Adipocyte (in vitro differentiated cells): Measurements from ENCODE around the gene MST1R.
A peak's percentile ranks its signal among the peaks of the same experiment; 100 is the strongest.
"Not testable (repeated sequence)": the region's sequence is repeated elsewhere in the genome, so short reads cannot be mapped to it uniquely, and the experiment has no call there.

Experiments
- DNase-seq: peaks from one replicate; pipeline ENCODE4 v3.0.0-alpha.2; 2015; ENCODE audit warnings: low read depth
- H3K27me3 ChIP-seq: replicated peaks from 2 replicates; pipeline ENCODE4 v1.7.0; 2013; ENCODE audit warnings: mild to moderate bottlenecking, low read length, moderate library complexity; ENCODE audit not compliant: control insufficient read depth, insufficient read depth
- H3K36me3 ChIP-seq: 2 replicates; pipeline ENCODE4 v1.7.0; 2013; ENCODE audit warnings: low read length, mild to moderate bottlenecking, moderate library complexity; ENCODE audit not compliant: control insufficient read depth, insufficient read depth, severe bottlenecking
- H3K4me1 ChIP-seq: 2 replicates; pipeline ENCODE4 v1.7.0; 2013; ENCODE audit warnings: mild to moderate bottlenecking, low read length, moderate library complexity; ENCODE audit not compliant: control insufficient read depth, insufficient read depth
- H3K4me3 ChIP-seq: 2 replicates; pipeline ENCODE4 v1.7.0; 2013; ENCODE audit warnings: mild to moderate bottlenecking, low read length, moderate library complexity
- H3K9ac ChIP-seq: 2 replicates; pipeline ENCODE4 v1.7.0; 2013; ENCODE audit warnings: mild to moderate bottlenecking, low read length, moderate library complexity
- H3K9me3 ChIP-seq: 2 replicates; pipeline ENCODE4 v1.7.0; 2013; ENCODE audit warnings: mild to moderate bottlenecking, low read length, moderate library complexity; ENCODE audit not compliant: control insufficient read depth

MST1R gene

DNA sequence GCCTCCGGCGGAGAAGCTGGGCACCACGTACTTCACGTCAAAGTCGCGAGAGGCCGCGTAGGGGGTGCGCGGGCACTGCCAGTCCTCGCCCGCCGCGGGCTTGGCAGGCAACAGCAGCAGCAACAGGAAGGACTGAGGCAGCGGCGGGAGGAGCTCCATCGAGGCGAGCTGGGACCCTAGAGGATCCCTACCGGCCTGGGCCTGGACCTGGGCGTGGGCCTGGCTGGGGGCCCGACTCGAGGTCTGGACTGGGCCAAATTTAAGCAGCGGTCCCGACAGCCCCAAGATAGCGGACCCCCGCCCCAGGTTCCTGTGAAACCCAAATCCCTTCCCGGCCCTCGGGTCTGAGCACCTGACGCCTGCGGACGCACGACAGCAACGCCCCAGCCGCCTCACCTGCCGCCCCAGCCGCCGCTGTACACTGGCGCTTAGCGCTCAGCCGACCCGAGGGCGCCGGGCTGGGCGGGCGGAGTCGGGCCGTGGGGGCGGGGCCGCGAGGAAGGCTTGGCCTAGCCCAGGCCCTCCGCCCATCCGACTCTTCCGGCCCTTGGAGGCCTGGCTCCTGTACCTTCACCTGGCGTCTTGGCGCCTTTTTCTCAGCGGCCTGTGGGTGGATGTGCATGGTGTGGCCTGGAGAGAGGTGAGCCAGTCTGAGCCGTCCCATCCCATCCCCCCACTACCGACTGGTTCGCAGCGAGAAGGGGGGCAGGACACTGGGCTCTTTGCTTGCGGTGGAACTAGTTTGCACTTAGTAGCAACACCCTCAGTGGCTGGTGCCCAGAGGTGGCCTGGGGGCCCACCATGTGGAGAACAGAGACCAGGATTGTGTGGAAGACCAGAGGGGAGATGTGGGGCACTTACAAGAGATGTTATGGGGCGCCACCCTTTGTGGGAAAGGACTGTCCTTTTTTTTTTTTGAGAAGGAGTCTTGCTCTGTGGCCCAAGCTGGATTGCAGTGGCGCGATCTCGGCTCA is at the start of gene MST1R:
Gene MST1R (minus strand): TSS at position 423 of the 974 bp plus-strand sequence. CDS start 264 bp downstream, at position 159.
- Histone ChIP-seq H3K4me1 (peaks cover 11% of the 10 kb centered on the region), H3K36me3 (peaks cover under 1% of the 10 kb centered on the region), H3K27me3 (no peaks in the 10 kb centered on the region), H3K9me3 (no peaks in the 10 kb centered on the region), H3K9ac (peak within 1 kb of the TSS; percentile 52), H3K4me3 (peak within 1 kb of the TSS; percentile 12)
- no peak for DNase-seq

DNA sequence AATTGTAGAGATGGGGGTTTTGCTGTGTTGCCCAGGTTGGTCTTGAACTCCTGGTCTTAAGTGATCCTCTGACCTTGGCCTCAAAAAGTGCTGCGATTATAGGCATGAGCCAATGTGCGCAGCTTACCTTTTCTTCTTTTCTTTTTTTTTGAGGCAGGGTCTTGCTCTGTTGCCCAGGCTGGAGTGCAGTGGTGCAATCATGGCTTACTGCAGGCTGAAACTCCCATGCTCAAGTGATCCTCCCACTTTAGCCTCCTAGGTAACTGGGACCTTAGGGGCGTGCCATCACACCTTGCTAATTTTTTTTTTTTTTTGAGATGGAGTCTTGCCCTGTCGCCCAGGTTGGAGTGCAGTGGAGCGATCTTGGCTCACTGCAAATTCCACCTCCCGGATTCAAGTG is 49.3 kb upstream of the MST1R start:
- DNase-seq, result no peak
- H3K27me3 ChIP-seq, result no peaks in the 10 kb centered on the region
- no peak overlapping the region for H3K4me3 ChIP-seq
- peaks cover 13% of the 10 kb centered on the region for H3K4me1 ChIP-seq
- no peaks in the 10 kb centered on the region for H3K36me3 ChIP-seq
- H3K9me3 ChIP-seq, result no peaks in the 10 kb centered on the region
- H3K9ac ChIP-seq, result no peak overlapping the region

GRCh38 chr3:49942651-49943050 is 39.0 kb upstream of the MST1R start:
- H3K9me3 ChIP-seq, result no peaks in the 10 kb centered on the region
- peaks cover 4% of the 10 kb centered on the region for H3K36me3 ChIP-seq
- H3K4me1 ChIP-seq, result peaks cover 12% of the 10 kb centered on the region
- no peaks in the 10 kb centered on the region for H3K27me3 ChIP-seq
- H3K4me3 ChIP-seq, result no peak overlapping the region
- no peak for DNase-seq
- H3K9ac ChIP-seq, result no peak overlapping the region

DNA sequence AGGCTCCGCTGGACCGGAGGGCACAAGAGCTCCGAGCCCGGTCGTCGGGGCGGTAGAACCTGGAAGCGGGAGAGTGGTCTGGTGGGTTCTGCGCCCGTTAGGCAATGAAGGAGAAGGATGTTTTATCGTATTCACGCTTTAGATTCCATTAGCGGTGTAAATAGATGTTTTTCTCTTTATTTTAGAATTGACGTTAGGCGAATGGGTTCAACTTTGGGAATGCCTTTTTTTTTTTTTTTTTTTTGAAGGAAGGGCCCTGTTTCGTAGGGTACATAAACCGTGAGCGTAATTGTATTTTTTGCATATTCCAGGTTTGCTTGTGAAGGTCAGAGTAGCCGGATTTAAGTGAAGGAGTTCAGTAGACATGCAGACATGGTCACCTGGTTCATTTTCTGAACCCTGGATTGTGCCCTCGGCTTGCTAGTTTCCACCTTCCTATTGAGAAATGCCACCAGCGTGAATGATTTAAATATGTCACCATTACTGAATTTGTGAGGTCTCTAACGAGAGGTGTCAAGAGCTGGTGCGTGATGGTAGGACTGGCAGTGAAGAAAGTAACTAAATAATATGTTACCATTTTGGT is 37.1 kb upstream of the MST1R start:
- no peaks in the 10 kb centered on the region for H3K27me3 ChIP-seq
- H3K4me3 ChIP-seq, result peak overlapping the region; percentile 100
- peak overlapping the region; percentile 99 for H3K9ac ChIP-seq
- peaks cover 22% of the 10 kb centered on the region for H3K4me1 ChIP-seq
- peak; percentile 16 for DNase-seq
- H3K36me3 ChIP-seq, result peaks cover under 1% of the 10 kb centered on the region
- H3K9me3 ChIP-seq, result no peaks in the 10 kb centered on the region

GRCh38 chr3:49939858-49940666 is 36.4 kb upstream of the MST1R start, which contains the start of gene RBM6:
RBM6 (plus strand) TSS chr3:49940150; CDS start chr3:49962642, 22,492 bp downstream.
- H3K4me1 ChIP-seq, result peaks cover 22% of the 10 kb centered on the region
- no peaks in the 10 kb centered on the region for H3K9me3 ChIP-seq
- no peaks in the 10 kb centered on the region for H3K36me3 ChIP-seq
- peak within 1 kb of the TSS; percentile 100 for H3K4me3 ChIP-seq
- H3K27me3 ChIP-seq, result no peaks in the 10 kb centered on the region
- H3K9ac ChIP-seq, result peak within 1 kb of the TSS; percentile 99
- DNase-seq, result peak; percentile 98

DNA sequence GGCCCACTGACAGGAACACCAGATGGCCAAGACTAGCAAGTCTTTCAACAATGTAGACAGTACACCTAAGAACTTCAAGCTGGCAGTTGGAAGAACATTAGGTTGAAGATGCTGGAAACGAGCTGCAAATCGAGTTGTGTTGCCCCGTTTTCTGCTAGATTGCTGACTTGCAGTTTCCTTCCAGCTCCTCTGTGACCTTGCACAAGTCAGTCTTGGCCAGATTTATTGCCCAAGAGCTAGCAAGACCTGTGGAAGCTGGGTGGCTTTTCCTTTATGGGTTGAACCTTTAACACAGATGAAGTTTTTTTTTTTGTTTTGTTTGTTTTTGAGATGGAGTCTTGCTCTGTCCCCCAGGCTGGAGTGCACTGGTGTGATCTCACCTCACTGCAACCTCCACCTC is 33.4 kb upstream of the MST1R start:
- peaks cover 19% of the 10 kb centered on the region for H3K4me1 ChIP-seq
- no peaks in the 10 kb centered on the region for H3K36me3 ChIP-seq
- H3K4me3 ChIP-seq, result no peak overlapping the region
- no peak for DNase-seq
- H3K9ac ChIP-seq, result peak overlapping the region; percentile 15
- no peaks in the 10 kb centered on the region for H3K27me3 ChIP-seq
- no peaks in the 10 kb centered on the region for H3K9me3 ChIP-seq

GRCh38 chr3:49932281-49932680 is 28.6 kb upstream of the MST1R start:
- DNase-seq, H3K4me3 ChIP-seq, H3K36me3 ChIP-seq, H3K9me3 ChIP-seq, H3K27me3 ChIP-seq, H3K9ac ChIP-seq: not testable (repeated sequence)
- peaks cover 26% of the 10 kb centered on the region for H3K4me1 ChIP-seq

- Histone ChIP-seq H3K4me1 (peaks cover 24% of the 10 kb centered on the region), H3K4me3 (no peak overlapping the region), H3K9ac (no peak overlapping the region), H3K27me3 (no peaks in the 10 kb centered on the region), H3K36me3 (no peaks in the 10 kb centered on the region), H3K9me3 (no peaks in the 10 kb centered on the region)
- DNase-seq, result no peak
Measured at GRCh38 chr3:49930922-49931321, 27.2 kb upstream of the MST1R start.

GRCh38 chr3:49930168-49930690 is 26.6 kb upstream of the MST1R start:
- Histone ChIP-seq H3K9ac (peak overlapping the region; percentile 96), H3K27me3 (no peaks in the 10 kb centered on the region), H3K4me1 (peaks cover 24% of the 10 kb centered on the region), H3K36me3 (no peaks in the 10 kb centered on the region), H3K9me3 (no peaks in the 10 kb centered on the region), H3K4me3 (peak overlapping the region; percentile 98)
- no peak for DNase-seq

GRCh38 chr3:49929291-49930167 is 25.9 kb upstream of the MST1R start, which contains the start of gene MON1A:
MON1A (minus strand) TSS chr3:49929811; CDS start chr3:49913346, 16,465 bp downstream.
- Histone ChIP-seq H3K27me3 (no peaks in the 10 kb centered on the region), H3K4me3 (peak within 1 kb of the TSS; percentile 98), H3K9ac (peak within 1 kb of the TSS; percentile 96), H3K36me3 (no peaks in the 10 kb centered on the region), H3K4me1 (peaks cover 28% of the 10 kb centered on the region), H3K9me3 (no peaks in the 10 kb centered on the region)
- DNase-seq, result peak; percentile 96
